ENCODE data around the gene B3GAT1.

GRCh38 chr11:134372536-134372935 lies 39.5 kb downstream of the B3GAT1 start:
- TF ChIP-seq POLR2AphosphoS5 (IDR thresholded peaks at IDR 0.05; ENCODE audit: low read depth, low read length) (no peak), POLR2A (IDR thresholded peaks at IDR 0.05; ENCODE audit: low read depth, low read length) (no peak), TAF1 (IDR thresholded peaks at IDR 0.05; ENCODE audit: low read depth, low read length) (no peak), SPI1 (IDR thresholded peaks at IDR 0.05; ENCODE audit: low read depth, low read length) (no peak), PAX5 (IDR thresholded peaks at IDR 0.05; ENCODE audit: insufficient read depth, low read length, severe bottlenecking) (no peak)
